SK-N-SH (cell line): ENCODE results near the gene RAB5IF. TPM values are rescaled to one million over a fixed set of nuclear protein-coding genes. Genes with fewer than 3 reads are reported as not detected.

Source experiments
- CTCF ChIA-PET: fragments of 300-600, 350-600 bp; formaldehyde crosslinking; extraction: SDS; loops from one replicate; lab custom pipeline; 2021; lab: Yijun Ruan, JAX
- POLR2A ChIA-PET: fragments of 350-600 bp; sonication (Branson Sonifier 250); formaldehyde crosslinking; extraction: SDS; loops from one replicate; lab custom pipeline; 2020; ENCODE audit warnings: antibody characterized with exemption, inconsistent platforms; lab: Yijun Ruan, JAX
- DNase-seq: peaks from one replicate; pipeline ENCODE4 v3.0.0; 2012
- H2AFZ ChIP-seq: fragments of 200-600 bp; sonication (generic); 2 replicates; pipeline ENCODE4 v1.8.1; 2016; ENCODE audit warnings: antibody characterized with exemption, mild to moderate bottlenecking, low read depth
- H3F3A ChIP-seq: fragments of 200-600 bp; sonication (generic); replicated peaks from 2 replicates; pipeline ENCODE3; 2016; ENCODE audit warnings: antibody characterized with exemption, mild to moderate bottlenecking; ENCODE audit not compliant: insufficient read depth
- H3K27ac ChIP-seq, 2 experiments: fragments of 200-500 bp in 1 of 2; fragments of 200-600 bp in 1 of 2; sonication (Bioruptor generic) in 1 of 2; sonication (generic), shearing (Covaris generic) in 1 of 2; 2 replicates each; pipeline versions ENCODE4 v1.5.1 to v1.6.1; 2014 to 2016; ENCODE audit warnings: low read depth in 2 of 2, inconsistent platforms in 1 of 2, low read length in 1 of 2, mild to moderate bottlenecking in 1 of 2, mixed read lengths in 1 of 2
- H3K27me3 ChIP-seq: fragments of 200-600 bp; sonication (generic), shearing (Covaris generic); 2 replicates; pipeline ENCODE4 v1.6.1; 2016; ENCODE audit warnings: mixed run types; ENCODE audit not compliant: insufficient read depth
- H3K36me3 ChIP-seq, 2 experiments: fragments of 200-500 bp in 1 of 2; fragments of 200-600 bp in 1 of 2; sonication (Bioruptor generic) in 1 of 2; sonication (generic) in 1 of 2; replicated peaks in 1 of 2; 2 replicates each; pipeline versions ENCODE3 to v1.5.1; 2014 to 2016; ENCODE audit warnings: low read length in 1 of 2, mild to moderate bottlenecking in 1 of 2; ENCODE audit not compliant: insufficient read depth in 2 of 2, control insufficient read depth in 1 of 2
- H3K4me1 ChIP-seq, 2 experiments: fragments of 200-500 bp in 1 of 2; fragments of 200-600 bp in 1 of 2; sonication (Bioruptor generic) in 1 of 2; sonication (generic), shearing (Covaris generic) in 1 of 2; 2 replicates each; pipeline versions ENCODE4 v1.5.1 to v1.6.1; 2014 to 2016; ENCODE audit warnings: low read depth in 1 of 2, low read length in 1 of 2, mixed run types in 1 of 2; ENCODE audit not compliant: insufficient read depth in 2 of 2, control insufficient read depth in 1 of 2
- H3K4me2 ChIP-seq: fragments of 200-600 bp; sonication (generic), shearing (Covaris generic); 2 replicates; pipeline ENCODE4 v1.6.1; 2017; ENCODE audit warnings: mixed run types
- H3K4me3 ChIP-seq, 2 experiments: fragments of 200-500 bp in 1 of 2; fragments of 200-600 bp in 1 of 2; sonication (Bioruptor generic) in 1 of 2; sonication (generic), shearing (Covaris generic) in 1 of 2; 2 replicates each; pipeline versions ENCODE4 v1.5.1 to v1.8.1; 2014 to 2016; ENCODE audit warnings: low read depth in 2 of 2, inconsistent platforms in 1 of 2, low read length in 1 of 2, mild to moderate bottlenecking in 1 of 2, mixed read lengths in 1 of 2, moderate library complexity in 1 of 2
- H3K79me2 ChIP-seq: fragments of 200-600 bp; sonication (generic); 2 replicates; pipeline ENCODE4 v1.8.1; 2017; ENCODE audit warnings: mild to moderate bottlenecking; ENCODE audit not compliant: insufficient read depth
- H3K9ac ChIP-seq: fragments of 200-600 bp; sonication (generic); 2 replicates; pipeline ENCODE4 v1.6.1; 2017; ENCODE audit warnings: mixed run types
- H3K9me2 ChIP-seq: fragments of 200-600 bp; sonication (generic); 2 replicates; pipeline ENCODE4 v1.6.1; 2017; ENCODE audit warnings: mixed run types
- H3K9me3 ChIP-seq: fragments of 200-600 bp; sonication (generic); 2 replicates; pipeline ENCODE4 v1.6.1; 2017; ENCODE audit warnings: mixed run types, mild to moderate bottlenecking, moderate library complexity
- H4K20me1 ChIP-seq: fragments of 200-600 bp; sonication (generic); 2 replicates; pipeline ENCODE4 v1.6.1; 2017; ENCODE audit warnings: mild to moderate bottlenecking, mixed run types; ENCODE audit not compliant: insufficient read depth
- CHD2 ChIP-seq: fragments of 150-350 bp; IDR thresholded peaks from 2 replicates; pipeline ENCODE4 v1.6.1; 2018; ENCODE audit warnings: low read length; ENCODE audit not compliant: partially characterized antibody
- GATA2 ChIP-seq: sonication (generic); formaldehyde crosslinking; IDR thresholded peaks from 2 replicates; pipeline ENCODE4 v1.5.0; 2020; ENCODE audit warnings: mild to moderate bottlenecking, missing genetic modification reagents
- JUND ChIP-seq: IDR thresholded peaks from 2 replicates; pipeline ENCODE4 v1.4.0; 2012
- MEF2A ChIP-seq: IDR thresholded peaks from 2 replicates; pipeline ENCODE4 v1.4.0; 2012; ENCODE audit warnings: low read depth, borderline replicate concordance
- POLR2AphosphoS5 ChIP-seq: IDR thresholded peaks from 2 replicates; pipeline ENCODE4 v1.6.1; 2012; ENCODE audit warnings: low read depth, low read length
- RFX5 ChIP-seq: IDR thresholded peaks from 2 replicates; pipeline ENCODE4 v1.6.1; 2012; ENCODE audit warnings: mild to moderate bottlenecking, improper control_type of control experiment, low read length
- WGBS: methylation state at CpG from one replicate; pipeline ENCODE4 v1.1.6; 2017; ENCODE audit warnings: low lambda C conversion rate; 5-methylcytosine and 5-hydroxymethylcytosine counted together
- polyA plus RNA-seq, 3 experiments: library from polyadenylated mRNA; depleted of rRNA; stranded (reverse); fragments of >200 nt; gene quantifications; 2 replicates each; pipeline ENCODE4 v1.2.3, GENCODE V29; 2012
- TF ChIP-seq, protein P1 (sequence below): fragments of 150-350 bp; IDR thresholded peaks from 2 replicates; pipeline ENCODE4 v1.6.1; 2016; ENCODE audit warnings: mild to moderate bottlenecking, low read depth, low read length
- TF ChIP-seq, protein P2 (sequence below): IDR thresholded peaks from 2 replicates; pipeline ENCODE4 v1.4.0; 2012; ENCODE audit warnings: low read depth, borderline replicate concordance
- TF ChIP-seq, protein P3 (sequence below): IDR thresholded peaks from 2 replicates; pipeline ENCODE4 v1.4.0; 2012; ENCODE audit warnings: low read depth, borderline replicate concordance

RAB5IF gene
- polyA plus RNA-seq, 1 of the 3 experiments (the other 2 are of a cell fraction), result 91.1 TPM

DNA sequence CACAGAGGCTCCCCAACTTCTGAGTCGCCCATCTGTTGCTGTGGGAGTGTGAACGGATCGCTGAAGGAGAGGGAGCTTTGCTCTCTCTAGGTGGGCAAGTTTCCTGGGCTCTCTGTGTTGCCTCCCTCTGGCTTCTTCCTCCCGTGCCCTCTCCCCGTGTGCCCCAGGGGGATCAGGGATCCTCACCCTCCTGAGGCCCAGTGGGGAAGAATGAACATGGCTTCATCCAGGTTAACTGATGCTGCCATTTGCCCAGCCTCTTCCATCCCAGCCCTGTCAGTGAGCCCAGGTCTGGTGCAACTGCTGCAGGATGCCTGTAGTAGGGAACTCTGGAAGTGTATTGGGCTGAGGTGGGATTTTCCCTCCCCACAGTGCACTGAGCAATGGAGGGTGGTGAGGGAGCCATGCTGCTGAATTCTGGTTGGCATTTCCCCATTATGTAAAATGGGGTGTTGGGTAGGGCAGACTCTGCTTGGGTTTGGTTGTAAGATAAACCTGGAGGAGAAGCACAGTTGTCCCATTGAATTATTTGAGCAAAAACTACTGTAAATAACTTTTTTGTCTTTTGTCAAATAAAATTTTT, 12.1 kb upstream of the RAB5IF start:
- no peaks in the 10 kb centered on the region for H3K27me3 ChIP-seq
- H3K4me3 ChIP-seq, result no peak overlapping the region
- POLR2A ChIA-PET, result no interaction called here
- CTCF ChIA-PET, result interaction anchor here (1.2 to 4.7 kb wide), 5 partner anchors 11 to 120 kb away, joined by 3 to 37 read pairs (median 5); partner anchors contain the start of gene RAB5IF
- TF ChIP-seq POLR2AphosphoS5, result no peak
- TF ChIP-seq, protein P1, sequence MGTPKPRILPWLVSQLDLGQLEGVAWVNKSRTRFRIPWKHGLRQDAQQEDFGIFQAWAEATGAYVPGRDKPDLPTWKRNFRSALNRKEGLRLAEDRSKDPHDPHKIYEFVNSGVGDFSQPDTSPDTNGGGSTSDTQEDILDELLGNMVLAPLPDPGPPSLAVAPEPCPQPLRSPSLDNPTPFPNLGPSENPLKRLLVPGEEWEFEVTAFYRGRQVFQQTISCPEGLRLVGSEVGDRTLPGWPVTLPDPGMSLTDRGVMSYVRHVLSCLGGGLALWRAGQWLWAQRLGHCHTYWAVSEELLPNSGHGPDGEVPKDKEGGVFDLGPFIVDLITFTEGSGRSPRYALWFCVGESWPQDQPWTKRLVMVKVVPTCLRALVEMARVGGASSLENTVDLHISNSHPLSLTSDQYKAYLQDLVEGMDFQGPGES, result no peak
- H3K36me3 ChIP-seq, result peaks cover 5 to 8% of the 10 kb centered on the region in 2 experiments
- no peaks in the 10 kb centered on the region for H3K4me1 ChIP-seq
- no peaks in the 10 kb centered on the region for H3K9me2 ChIP-seq
- no peak for DNase-seq
- H3K9ac ChIP-seq, result no peak overlapping the region
- H3K4me2 ChIP-seq, result no peak overlapping the region
- no peak overlapping the region for H2AFZ ChIP-seq
- no peaks in the 10 kb centered on the region for H3K9me3 ChIP-seq
- H3F3A ChIP-seq, result peaks cover 3% of the 10 kb centered on the region
- H3K27ac ChIP-seq, result no peak overlapping the region
- WGBS, result 87% methylated on average over 5 of the region's 5 CpGs
- H4K20me1 ChIP-seq, result no peaks in the 10 kb centered on the region
- no peaks in the 10 kb centered on the region for H3K79me2 ChIP-seq

DNA sequence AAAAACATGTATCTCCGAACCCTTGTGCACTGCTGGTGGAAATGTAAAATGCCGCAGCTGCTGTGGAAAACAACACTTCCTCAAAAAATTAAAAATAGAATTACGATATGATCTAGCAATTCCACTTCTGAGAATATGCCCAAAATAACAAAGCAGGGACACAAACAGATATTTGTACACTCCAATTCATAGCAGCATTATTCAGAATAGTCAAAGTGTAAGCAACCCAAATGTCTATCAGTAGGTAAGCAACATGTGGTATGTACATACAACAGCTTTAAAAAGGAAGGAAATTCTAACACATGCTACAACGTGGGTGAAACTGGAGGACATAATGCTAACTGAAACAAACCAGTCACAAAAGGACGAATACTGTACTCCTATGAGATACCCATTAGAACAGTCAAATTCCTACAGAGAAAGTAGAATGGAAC, 5.7 kb upstream of the RAB5IF start:
- POLR2A ChIA-PET, result no interaction called here
- H4K20me1 ChIP-seq, result no peaks in the 10 kb centered on the region
- H3K9ac ChIP-seq, result no peak overlapping the region
- H3K9me3 ChIP-seq, result no peaks in the 10 kb centered on the region
- no peak overlapping the region for H3K4me2 ChIP-seq
- CTCF ChIA-PET, result interaction anchor here (1.0 to 1.2 kb wide), 2 partner anchors 8 to 14 kb away, joined by 3 read pairs; no protein-coding TSS in a partner anchor
- H3K27me3 ChIP-seq, result no peaks in the 10 kb centered on the region
- H3F3A ChIP-seq, result no peaks in the 10 kb centered on the region
- H2AFZ ChIP-seq, result no peak overlapping the region
- H3K36me3 ChIP-seq, result no peaks in the 10 kb centered on the region
- WGBS, result 73% methylated on average over 5 of the region's 5 CpGs
- no peaks in the 10 kb centered on the region for H3K79me2 ChIP-seq
- no peak overlapping the region for H3K4me3 ChIP-seq
- no peak for TF ChIP-seq RFX5
- no peak for TF ChIP-seq MEF2A
- TF ChIP-seq GATA2 (CRISPR knock-in tag), result no peak
- TF ChIP-seq JUND, result no peak
- TF ChIP-seq CHD2, result no peak
- TF ChIP-seq, protein P2, sequence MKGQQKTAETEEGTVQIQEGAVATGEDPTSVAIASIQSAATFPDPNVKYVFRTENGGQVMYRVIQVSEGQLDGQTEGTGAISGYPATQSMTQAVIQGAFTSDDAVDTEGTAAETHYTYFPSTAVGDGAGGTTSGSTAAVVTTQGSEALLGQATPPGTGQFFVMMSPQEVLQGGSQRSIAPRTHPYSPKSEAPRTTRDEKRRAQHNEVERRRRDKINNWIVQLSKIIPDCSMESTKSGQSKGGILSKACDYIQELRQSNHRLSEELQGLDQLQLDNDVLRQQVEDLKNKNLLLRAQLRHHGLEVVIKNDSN, result no peak
- DNase-seq, result no peak
- peaks cover 2% of the 10 kb centered on the region in 2 experiments; a peak in 1 of 4 replicates for H3K4me1 ChIP-seq
- no peak overlapping the region for H3K27ac ChIP-seq
- H3K9me2 ChIP-seq, result no peaks in the 10 kb centered on the region

DNA sequence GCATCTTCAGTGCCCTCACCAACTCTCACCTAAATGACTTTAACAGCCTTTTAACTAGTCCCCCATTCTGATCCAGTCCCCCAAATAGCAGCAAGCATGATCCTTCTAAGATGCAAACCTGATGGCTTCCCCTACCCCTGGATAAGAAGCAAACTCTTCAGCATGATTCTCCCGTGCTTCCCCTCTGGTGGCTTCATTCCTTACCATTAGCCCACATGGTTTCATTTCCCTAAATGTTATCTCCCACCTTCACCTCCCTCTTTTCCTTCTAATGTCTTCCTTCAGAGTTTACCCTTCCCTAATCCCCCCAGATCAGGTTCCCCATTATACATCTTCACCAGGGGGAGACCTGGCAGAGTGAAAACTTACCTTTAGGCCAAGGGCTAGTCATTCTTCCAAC, 4.0 kb upstream of the RAB5IF start:
- H3K4me3 ChIP-seq, result no peak overlapping the region
- peaks cover 4 to 7% of the 10 kb centered on the region in 2 experiments; a peak in 1 of 4 replicates for H3K4me1 ChIP-seq
- no peaks in the 10 kb centered on the region for H3F3A ChIP-seq
- no peaks in the 10 kb centered on the region for H3K36me3 ChIP-seq
- POLR2A ChIA-PET, result no interaction called here
- H3K9me3 ChIP-seq, result no peaks in the 10 kb centered on the region
- WGBS, result 55% methylated on average over 1 of the region's 1 CpG
- no peaks in the 10 kb centered on the region for H3K9me2 ChIP-seq
- no peak for DNase-seq
- peaks cover 3% of the 10 kb centered on the region; the same call in 1 of the 2 replicates for H4K20me1 ChIP-seq
- H3K27ac ChIP-seq, result no peak overlapping the region
- H2AFZ ChIP-seq, result no peak overlapping the region
- CTCF ChIA-PET, result interaction anchor here (1.2 kb wide), 1 partner anchor 9 kb away, joined by 3 read pairs; no protein-coding TSS in a partner anchor
- no peaks in the 10 kb centered on the region for H3K27me3 ChIP-seq
- H3K79me2 ChIP-seq, result peaks cover 10% of the 10 kb centered on the region
- no peak overlapping the region for H3K4me2 ChIP-seq
- TF ChIP-seq, protein P3, sequence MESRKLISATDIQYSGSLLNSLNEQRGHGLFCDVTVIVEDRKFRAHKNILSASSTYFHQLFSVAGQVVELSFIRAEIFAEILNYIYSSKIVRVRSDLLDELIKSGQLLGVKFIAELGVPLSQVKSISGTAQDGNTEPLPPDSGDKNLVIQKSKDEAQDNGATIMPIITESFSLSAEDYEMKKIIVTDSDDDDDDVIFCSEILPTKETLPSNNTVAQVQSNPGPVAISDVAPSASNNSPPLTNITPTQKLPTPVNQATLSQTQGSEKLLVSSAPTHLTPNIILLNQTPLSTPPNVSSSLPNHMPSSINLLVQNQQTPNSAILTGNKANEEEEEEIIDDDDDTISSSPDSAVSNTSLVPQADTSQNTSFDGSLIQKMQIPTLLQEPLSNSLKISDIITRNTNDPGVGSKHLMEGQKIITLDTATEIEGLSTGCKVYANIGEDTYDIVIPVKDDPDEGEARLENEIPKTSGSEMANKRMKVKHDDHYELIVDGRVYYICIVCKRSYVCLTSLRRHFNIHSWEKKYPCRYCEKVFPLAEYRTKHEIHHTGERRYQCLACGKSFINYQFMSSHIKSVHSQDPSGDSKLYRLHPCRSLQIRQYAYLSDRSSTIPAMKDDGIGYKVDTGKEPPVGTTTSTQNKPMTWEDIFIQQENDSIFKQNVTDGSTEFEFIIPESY, result no peak
- no peak overlapping the region for H3K9ac ChIP-seq
